Measurements from ENCODE around the gene ARHGEF9. TPM values are rescaled to one million over a fixed set of nuclear protein-coding genes. Genes with fewer than 3 reads are reported as not detected.

The ARHGEF9 gene
- total RNA-seq, 1 donor from 2014 or later = 28.6 TPM

DNA sequence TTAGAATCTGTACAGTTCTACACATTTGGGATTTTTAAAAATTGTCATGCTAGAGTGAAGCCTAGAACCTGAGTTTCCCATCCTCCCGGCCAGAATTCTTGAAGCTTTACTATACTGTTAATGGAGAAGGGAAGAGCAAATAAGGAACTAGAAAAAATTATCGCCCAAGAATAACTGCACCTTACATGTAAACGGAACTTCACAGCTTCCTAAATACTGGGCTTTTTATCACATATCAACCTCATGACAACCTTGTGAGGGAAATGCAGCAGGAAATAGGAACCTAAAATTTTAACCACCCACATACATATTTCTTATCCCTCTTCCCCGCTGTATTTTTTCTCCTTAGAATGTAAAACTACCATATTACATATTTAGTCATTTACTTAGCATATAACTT, 19.3 kb downstream of the ARHGEF9 start:
- Histone ChIP-seq H3K4me1 (no peaks in the 10 kb centered on the region), H3K27me3 (no peaks in the 10 kb centered on the region), H3K9me3 (peaks cover 0 to 5% of the 10 kb centered on the region in 2 donors), H3K4me3 (no peak overlapping the region), H3K36me3 (no peaks in the 10 kb centered on the region), H3K27ac (no peak overlapping the region)
- TF ChIP-seq, protein P1, sequence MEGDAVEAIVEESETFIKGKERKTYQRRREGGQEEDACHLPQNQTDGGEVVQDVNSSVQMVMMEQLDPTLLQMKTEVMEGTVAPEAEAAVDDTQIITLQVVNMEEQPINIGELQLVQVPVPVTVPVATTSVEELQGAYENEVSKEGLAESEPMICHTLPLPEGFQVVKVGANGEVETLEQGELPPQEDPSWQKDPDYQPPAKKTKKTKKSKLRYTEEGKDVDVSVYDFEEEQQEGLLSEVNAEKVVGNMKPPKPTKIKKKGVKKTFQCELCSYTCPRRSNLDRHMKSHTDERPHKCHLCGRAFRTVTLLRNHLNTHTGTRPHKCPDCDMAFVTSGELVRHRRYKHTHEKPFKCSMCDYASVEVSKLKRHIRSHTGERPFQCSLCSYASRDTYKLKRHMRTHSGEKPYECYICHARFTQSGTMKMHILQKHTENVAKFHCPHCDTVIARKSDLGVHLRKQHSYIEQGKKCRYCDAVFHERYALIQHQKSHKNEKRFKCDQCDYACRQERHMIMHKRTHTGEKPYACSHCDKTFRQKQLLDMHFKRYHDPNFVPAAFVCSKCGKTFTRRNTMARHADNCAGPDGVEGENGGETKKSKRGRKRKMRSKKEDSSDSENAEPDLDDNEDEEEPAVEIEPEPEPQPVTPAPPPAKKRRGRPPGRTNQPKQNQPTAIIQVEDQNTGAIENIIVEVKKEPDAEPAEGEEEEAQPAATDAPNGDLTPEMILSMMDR (IDR thresholded peaks at IDR 0.05) = no peak
- DNase-seq (ENCODE audit: low spot score in 2 of 2) = no peak
- intact Hi-C loops (cut with DNase I) = no loop called here

DNA sequence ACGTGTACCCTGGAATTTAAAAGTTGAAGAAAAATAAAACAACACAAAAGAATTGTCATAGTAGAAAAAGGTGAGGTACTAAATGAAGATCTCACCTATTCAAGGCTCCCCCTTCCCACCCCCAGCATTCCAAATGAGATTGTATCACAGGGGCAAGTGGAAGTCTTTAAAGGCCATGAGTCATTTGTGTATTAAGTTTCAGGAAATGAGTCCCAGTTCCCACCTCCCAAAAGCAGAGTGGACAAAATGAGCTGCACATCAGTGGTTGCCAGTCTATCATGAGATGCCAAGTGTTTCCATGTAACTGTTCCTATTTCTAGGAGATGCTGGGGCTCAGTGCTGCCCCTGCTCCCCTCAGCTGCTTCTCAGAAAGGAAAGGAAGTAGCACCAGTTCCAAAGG, 20.1 kb downstream of the ARHGEF9 start:
- H3K9me3 ChIP-seq = peaks cover 0 to 5% of the 10 kb centered on the region in 2 donors
- no peaks in the 10 kb centered on the region for H3K27me3 ChIP-seq
- DNase-seq (ENCODE audit: low spot score in 2 of 2) = no peak
- no peak overlapping the region for H3K4me3 ChIP-seq
- TF ChIP-seq, protein P1 (IDR thresholded peaks at IDR 0.05) = no peak
- intact Hi-C loops (cut with DNase I) = loop anchor here (5.0 kb wide), 3 partner anchors 203 to 632 kb away; partner anchors contain the start of genes MTMR8 and SPIN4
- no peak overlapping the region for H3K27ac ChIP-seq
- no peaks in the 10 kb centered on the region for H3K36me3 ChIP-seq
- H3K4me1 ChIP-seq = no peaks in the 10 kb centered on the region

DNA sequence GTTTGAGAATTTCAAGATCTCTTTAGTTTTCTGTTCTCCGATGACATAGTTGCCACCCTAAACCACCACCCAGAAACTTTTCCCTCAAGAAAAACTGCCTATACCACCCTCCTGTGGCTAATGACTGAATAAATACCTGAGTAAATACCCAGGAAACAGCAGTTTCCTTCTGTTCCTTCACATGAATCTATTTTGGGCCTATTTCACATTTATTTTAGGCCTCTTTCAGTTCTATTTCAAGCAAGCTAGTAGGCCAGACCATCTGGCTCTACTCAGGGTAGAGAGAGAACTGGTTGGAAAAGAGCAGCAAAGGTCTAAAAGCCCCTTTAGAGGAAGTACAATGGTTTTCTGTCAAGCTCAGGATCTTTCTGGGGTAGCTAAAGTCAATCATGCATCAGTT, 23.4 kb downstream of the ARHGEF9 start:
- Histone ChIP-seq H3K4me3 (no peak overlapping the region), H3K27ac (peak overlapping the region; percentile 45 to 72), H3K27me3 (no peaks in the 10 kb centered on the region), H3K4me1 (no peaks in the 10 kb centered on the region), H3K9me3 (no peaks in the 10 kb centered on the region), H3K36me3 (no peaks in the 10 kb centered on the region)
- intact Hi-C loops (cut with DNase I) = loop anchor here (5.0 kb wide), 3 partner anchors 199 to 636 kb away; partner anchors contain the start of genes MTMR8 and SPIN4
- no peak for DNase-seq (ENCODE audit: low spot score in 2 of 2)
- TF ChIP-seq, protein P1 (IDR thresholded peaks at IDR 0.05) = peak in 2 of 3 experiments; percentile 30 to 41

DNA sequence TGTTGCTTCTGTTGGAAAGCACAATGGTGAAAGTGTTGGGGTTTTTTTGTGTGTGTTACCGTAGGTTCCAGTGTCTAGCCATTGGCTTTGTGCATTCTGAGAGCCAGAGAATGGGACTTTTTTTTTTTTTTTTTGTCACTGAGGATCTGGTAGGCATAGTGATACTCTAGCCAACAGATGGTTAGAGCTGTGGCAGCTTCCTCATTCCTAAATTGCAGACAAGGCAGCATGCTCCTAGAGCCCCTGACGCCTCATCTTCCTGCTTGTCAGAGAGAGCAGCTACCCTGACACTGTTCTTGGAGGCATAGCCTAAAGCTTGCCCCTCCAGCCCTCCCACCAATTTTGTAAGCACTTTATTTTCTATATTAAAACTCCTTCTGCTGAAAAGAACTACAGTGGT, 27.0 kb downstream of the ARHGEF9 start:
- DNase-seq (ENCODE audit: low spot score in 2 of 2) = no peak
- H3K4me3 ChIP-seq = no peak overlapping the region
- H3K27me3 ChIP-seq = no peaks in the 10 kb centered on the region
- no peaks in the 10 kb centered on the region for H3K4me1 ChIP-seq
- no peaks in the 10 kb centered on the region for H3K36me3 ChIP-seq
- H3K27ac ChIP-seq = no peak overlapping the region
- H3K9me3 ChIP-seq = no peaks in the 10 kb centered on the region
- intact Hi-C loops (cut with DNase I) = no loop called here
- TF ChIP-seq, protein P1 (IDR thresholded peaks at IDR 0.05) = no peak

DNA sequence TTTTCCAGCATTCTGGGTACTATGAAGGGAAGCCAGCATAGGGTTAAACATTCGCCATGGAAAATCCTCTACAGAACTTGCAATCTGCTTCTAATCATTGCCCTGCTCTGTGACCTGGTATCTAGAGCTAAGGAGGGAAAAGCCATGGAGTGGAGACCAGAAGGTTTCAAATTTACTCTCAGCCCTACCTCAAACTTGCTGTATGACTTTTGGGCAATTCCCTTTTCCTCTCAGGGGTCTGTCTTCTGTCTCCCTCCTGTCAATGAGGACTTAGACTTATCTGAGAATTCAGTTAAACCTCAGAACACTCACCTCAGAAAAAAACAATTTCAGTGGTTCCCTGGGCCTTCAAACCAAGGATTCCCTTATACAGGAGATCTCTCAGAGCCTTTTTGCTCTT, 29.1 kb downstream of the ARHGEF9 start:
- no peaks in the 10 kb centered on the region for H3K4me1 ChIP-seq
- no peak for DNase-seq (ENCODE audit: low spot score in 2 of 2)
- intact Hi-C loops (cut with DNase I) = loop anchor here (2.0 kb wide), 1 partner anchor 449 kb away; the partner anchor contains the start of gene AMER1
- TF ChIP-seq, protein P1 (IDR thresholded peaks at IDR 0.05) = no peak
- peak overlapping the region; percentile 66 to 91 for H3K27ac ChIP-seq
- H3K4me3 ChIP-seq = peak overlapping the region; percentile 61 to 71
- H3K9me3 ChIP-seq = no peaks in the 10 kb centered on the region
- H3K27me3 ChIP-seq = no peaks in the 10 kb centered on the region
- no peaks in the 10 kb centered on the region for H3K36me3 ChIP-seq
